GM12878 (cell line): ENCODE results near the gene USE1. TPM values are rescaled to one million over a fixed set of nuclear protein-coding genes. Genes with fewer than 3 reads are reported as not detected.
A peak's percentile ranks its signal among the peaks of the same experiment; 100 is the strongest.

Experiments used
- ATAC-seq: fragments of 200-7000 bp; cut with Tn5 transposase; 3 replicates; pipeline ENCODE4 v1.9.1; 2020; ENCODE audit warnings: mild to moderate bottlenecking, moderate library complexity
- BruUV-seq: library from RNA; stranded (reverse); fragments of 400-500 nt; replicated peaks from 2 replicates; lab custom pipeline; 2021; lab: Mats Ljungman, UMichigan
- CTCF ChIA-PET: fragments of 300-600 bp; sonication (Branson Sonifier 250); formaldehyde crosslinking; extraction: SDS; loops from one replicate; lab custom pipeline; 2021; ENCODE audit warnings: inconsistent platforms; lab: Yijun Ruan, JAX
- POLR2A ChIA-PET: fragments of 350-600 bp; formaldehyde crosslinking; extraction: SDS; loops from one replicate; lab custom pipeline; 2021; ENCODE audit warnings: inconsistent platforms; lab: Charles Lee
- RAD21 ChIA-PET: fragments of 300-600 bp; sonication (Branson Sonifier 250); formaldehyde crosslinking; loops from one replicate; lab custom pipeline; 2023; ENCODE audit warnings: antibody characterized with exemption; ENCODE audit not compliant: unreplicated experiment; lab: Charles Lee
- SMC1A ChIA-PET: fragments of 300-600 bp; sonication (Branson Sonifier 250); formaldehyde crosslinking; loops from one replicate; lab custom pipeline; 2023; ENCODE audit not compliant: unreplicated experiment, uncharacterized antibody; lab: Charles Lee
- DNase-seq: peaks from one replicate; pipeline ENCODE4 v3.0.0-alpha.2; 2011; ENCODE audit warnings: low read depth, low spot score
- FAIRE-seq: peaks from 3 replicates; lab custom pipeline; 2011; peaks lifted over from hg19 to GRCh38; lab: Jason Lieb, UNC
- H2AFZ ChIP-seq: 2 replicates; pipeline ENCODE4 v1.6.0; 2011; ENCODE audit warnings: low read depth, low read length, control low read depth; ENCODE audit not compliant: control insufficient read depth
- H3K27ac ChIP-seq: 2 replicates; pipeline ENCODE4 v1.5.1; 2011; ENCODE audit warnings: control low read depth; ENCODE audit not compliant: control insufficient read depth, insufficient read depth
- H3K27me3 ChIP-seq, 2 experiments: replicated peaks in 1 of 2; 2 replicates each; pipeline versions ENCODE4 v1.6.0 to v1.6.1; 2011; ENCODE audit warnings: low read length in 1 of 2; ENCODE audit not compliant: control insufficient read depth in 2 of 2, insufficient read depth in 2 of 2
- H3K36me3 ChIP-seq, 2 experiments: 2 replicates each; pipeline ENCODE4 v1.5.1; 2011; ENCODE audit warnings: low read length in 1 of 2; ENCODE audit not compliant: control insufficient read depth in 2 of 2, insufficient read depth in 2 of 2
- H3K4me1 ChIP-seq: 2 replicates; pipeline ENCODE4 v1.6.1; 2011; ENCODE audit warnings: mild to moderate bottlenecking, low read length, moderate library complexity, mixed read lengths; ENCODE audit not compliant: control insufficient read depth, insufficient read depth
- H3K4me2 ChIP-seq: 2 replicates; pipeline ENCODE4 v1.6.0; 2011; ENCODE audit warnings: control low read depth; ENCODE audit not compliant: control insufficient read depth, insufficient read depth
- H3K4me3 ChIP-seq: fragments of 200-600 bp; sonication (generic); 2 replicates; pipeline ENCODE4 v1.5.1; 2016
- H3K79me2 ChIP-seq: 2 replicates; pipeline ENCODE4 v1.6.0; 2011; ENCODE audit warnings: low read length; ENCODE audit not compliant: control insufficient read depth, insufficient read depth
- H3K9ac ChIP-seq: 2 replicates; pipeline ENCODE4 v1.8.0; 2011; ENCODE audit warnings: low read length, control low read depth, mixed read lengths; ENCODE audit not compliant: control insufficient read depth, insufficient read depth
- H3K9me3 ChIP-seq: replicated peaks from 3 replicates; pipeline ENCODE4 v1.5.1; 2011; ENCODE audit warnings: mild to moderate bottlenecking, low read length; ENCODE audit not compliant: control insufficient read depth, insufficient read depth
- H4K20me1 ChIP-seq: 2 replicates; pipeline ENCODE4 v1.6.0; 2011; ENCODE audit not compliant: control insufficient read depth, insufficient read depth
- E2F8 ChIP-seq: fragments of 450-650 bp; IDR thresholded peaks from 2 replicates; pipeline ENCODE4 v1.6.1; 2018; ENCODE audit warnings: mild to moderate bottlenecking, low read depth, moderate library complexity; ENCODE audit not compliant: partially characterized antibody
- EED ChIP-seq: sonication (generic); IDR thresholded peaks from 2 replicates; pipeline ENCODE4 v1.6.1; 2016; ENCODE audit warnings: antibody characterized with exemption, low read depth
- IKZF1 ChIP-seq: fragments of 450-650 bp; conservative IDR thresholded peaks from 2 replicates; pipeline ENCODE4 v1.6.1; 2017; ENCODE audit warnings: antibody characterized with exemption, mild to moderate bottlenecking
- IRF3 ChIP-seq: fragments of 450-650 bp; IDR thresholded peaks from 2 replicates; pipeline ENCODE4 v1.6.1; 2014; ENCODE audit warnings: mild to moderate bottlenecking
- IRF5 ChIP-seq: fragments of 450-650 bp; IDR thresholded peaks from 2 replicates; pipeline ENCODE4 v1.6.1; 2017; ENCODE audit warnings: borderline replicate concordance
- MLLT1 ChIP-seq: fragments of 450-650 bp; IDR thresholded peaks from 2 replicates; pipeline ENCODE4 v1.6.1; 2016; ENCODE audit warnings: mild to moderate bottlenecking
- RBBP5 ChIP-seq: fragments of 200-600 bp; sonication (generic); conservative IDR thresholded peaks from 2 replicates; pipeline ENCODE4 v1.6.1; 2016
- RELB ChIP-seq: fragments of 450-650 bp; IDR thresholded peaks from 2 replicates; pipeline ENCODE4 v1.6.1; 2017; ENCODE audit warnings: low read depth, mild to moderate bottlenecking, moderate library complexity
- STAT3 ChIP-seq: IDR thresholded peaks from 2 replicates; pipeline ENCODE4 v1.6.1; 2011; ENCODE audit warnings: low read depth, low read length, improper control_type of control experiment
- SUZ12 ChIP-seq: fragments of 200-600 bp; sonication (generic); IDR thresholded peaks from one replicate; pipeline ENCODE4 v1.6.1; 2018; ENCODE audit warnings: antibody characterized with exemption, mild to moderate bottlenecking; ENCODE audit not compliant: unreplicated experiment
- WGBS: methylation state at CpG from one replicate; pipeline ENCODE4 v1.1.6; 2016; ENCODE audit warnings: low lambda C conversion rate; ENCODE audit not compliant: insufficient replicate concordance, insufficient coverage; ENCODE audit errors: missing lambda C conversion rate; 5-methylcytosine and 5-hydroxymethylcytosine counted together
- in situ Hi-C: fragments of 300-500 bp; cut with MboI; formaldehyde crosslinking; loops from 9 replicates; pipeline ENCODE4 v1.14.3; 2018; ENCODE audit warnings: mixed read lengths
- intact Hi-C: fragments of 100-400 bp; cut with micrococcal nuclease; formaldehyde crosslinking; loops from one replicate; pipeline ENCODE4 v1.14.2; 2022; ENCODE audit not compliant: unreplicated experiment
- polyA plus RNA-seq, 11 experiments: library from polyadenylated mRNA; depleted of rRNA in 4 of 11; unstranded in 6 of 11; stranded (reverse) in 5 of 11; fragments of >200 nt; fragmentation: Nextera tagmentation in 4 of 11; fragmentation: Illumina TruSeq in 1 of 11; extraction: Ambion mirVana in 4 of 11; extraction: Trizol in 1 of 11; gene quantifications; 1 replicate in 1 of 11; 2 replicates in 10 of 11; pipeline versions ENCODE4 v1.2.1 to v1.2.3, GENCODE V29; 2011 to 2016; ENCODE audit warnings: inconsistent platforms in 2 of 11, missing spikeins in 2 of 11, low read depth in 1 of 11
- total RNA-seq, 4 experiments: library from RNA; depleted of rRNA in 3 of 4; stranded (reverse); fragments of >200 nt in 3 of 4; fragmentation: Illumina TruSeq in 1 of 4; extraction: Trizol in 1 of 4; gene quantifications; 2 replicates each; pipeline versions ENCODE4 v1.2.1 to v1.2.3, GENCODE V29; 2013 to 2021

Gene USE1
- total and polyA plus RNA-seq, 10 of the 15 experiments (the other 5 are each of a cell fraction or from before 2014, with no cell fraction given) = 9.7 to 24.0 (median 16.1) TPM

- ChIA-PET CTCF (interaction anchor here (0.7 to 2.8 kb wide), 4 partner anchors 9 to 101 kb away, joined by 3 to 10 read pairs (median 6); partner anchors contain the start of genes BABAM1 and USE1), RAD21 (interaction anchor here (0.7 to 2.6 kb wide), 7 partner anchors 8 to 55 kb away, joined by 3 to 11 read pairs (median 4); partner anchors contain the start of genes BABAM1 and USE1), SMC1A (interaction anchor here (1.0 to 1.5 kb wide), 4 partner anchors 8 to 513 kb away, joined by 3 to 8 read pairs (median 3); partner anchors contain the start of gene USE1), POLR2A (interaction anchor here (0.7 to 2.7 kb wide), 9 partner anchors 9 to 193 kb away, joined by 3 to 31 read pairs (median 6); partner anchors contain the start of genes ABHD8, BABAM1, MVB12A and USE1)
- under 1% methylated on average over 81 of the region's 90 CpGs for WGBS
- BruUV-seq = no TSS peak
- Histone ChIP-seq H2AFZ (peak within 1 kb of the TSS; percentile 97), H3K27me3 (no peaks in the 10 kb centered on the region), H3K27ac (peak within 1 kb of the TSS; percentile 70), H3K36me3 (no peaks in the 10 kb centered on the region), H3K9ac (peak within 1 kb of the TSS; percentile 60), H4K20me1 (no peaks in the 10 kb centered on the region), H3K4me1 (no peaks in the 10 kb centered on the region), H3K4me2 (peak within 1 kb of the TSS; percentile 84), H3K9me3 (no peaks in the 10 kb centered on the region), H3K79me2 (no peaks in the 10 kb centered on the region), H3K4me3 (peak within 1 kb of the TSS; percentile 82)
- DNase-seq (peak; percentile 92), FAIRE-seq (peak; percentile 100), ATAC-seq (peak; percentile 97)
- in situ Hi-C loops = no loop called here
- intact Hi-C loops = no loop called here
- TF ChIP-seq STAT3 (no peak), RBBP5 (no peak), IKZF1 (peak; percentile 77), RELB (peak; percentile 82), E2F8 (no peak), EED (no peak), IRF3 (no peak), MLLT1 (0 out of 2 replicates have a peak, but pooled peaks have one; percentile 2), IRF5 (no peak), SUZ12 (no peak)
Measured at GRCh38 chr19:17226002-17226933, 11.1 kb downstream of the USE1 start, which contains the start of gene OCEL1. OCEL1 (plus strand) TSS chr19:17226226; CDS start chr19:17226248, 22 bp downstream.
